Measurements from ENCODE around the gene MED25. TPM values are rescaled to one million over a fixed set of nuclear protein-coding genes. Genes with fewer than 3 reads are reported as not detected.

Gene MED25
- total RNA-seq, 1 experiment from 2014 or later, result 99.6 TPM

DNA sequence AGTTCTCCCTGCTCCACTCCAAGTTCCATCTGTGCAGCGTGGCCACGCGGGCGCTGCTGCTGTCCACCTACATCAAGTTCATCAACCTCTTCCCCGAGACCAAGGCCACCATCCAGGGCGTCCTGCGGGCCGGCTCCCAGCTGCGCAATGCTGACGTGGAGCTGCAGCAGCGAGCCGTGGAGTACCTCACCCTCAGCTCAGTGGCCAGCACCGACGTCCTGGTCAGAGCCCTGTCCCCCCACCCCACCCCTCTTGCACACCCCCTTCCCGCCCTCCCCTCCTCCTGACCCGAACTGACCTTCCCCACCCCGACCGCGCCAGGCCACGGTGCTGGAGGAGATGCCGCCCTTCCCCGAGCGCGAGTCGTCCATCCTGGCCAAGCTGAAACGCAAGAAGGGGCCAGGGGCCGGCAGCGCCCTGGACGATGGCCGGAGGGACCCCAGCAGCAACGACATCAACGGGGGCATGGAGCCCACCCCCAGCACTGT lies 16.6 kb upstream of the MED25 start:
- H3K27ac ChIP-seq, result no peak overlapping the region
- no peak for DNase-seq
- no peak overlapping the region for H3K4me3 ChIP-seq
- no TSS peak for BruUV-seq (replicated peaks)
- no peak overlapping the region for H3K4me2 ChIP-seq
- no peaks in the 10 kb centered on the region for H3K79me2 ChIP-seq (ENCODE audit: low read depth)
- no peaks in the 10 kb centered on the region for H3K4me1 ChIP-seq (replicated peaks; ENCODE audit: insufficient read depth)
- CTCF ChIA-PET, result no interaction called here
- peaks cover 18% of the 10 kb centered on the region; the same call in 1 of the 2 replicates for H3F3A ChIP-seq (ENCODE audit: insufficient read depth, low read depth)
- H2AFZ ChIP-seq, result no peak overlapping the region
- intact Hi-C loops (cut with micrococcal nuclease; ENCODE audit: unreplicated experiment), result no loop called here
- no peaks in the 10 kb centered on the region for H3K27me3 ChIP-seq (ENCODE audit: insufficient read depth, low read depth)
- H4K20me1 ChIP-seq (ENCODE audit: insufficient read depth), result no peaks in the 10 kb centered on the region; the same call in none of the 2 replicates
- H3K9me3 ChIP-seq (ENCODE audit: insufficient read depth, low read depth), result no peaks in the 10 kb centered on the region
- no peaks in the 10 kb centered on the region; the same call in 1 of the 2 replicates for H3K36me3 ChIP-seq (ENCODE audit: low read depth)
- no peaks in the 10 kb centered on the region for H3K9me2 ChIP-seq (ENCODE audit: insufficient read depth)
- POLR2A ChIA-PET (ENCODE audit: unreplicated experiment), result no interaction called here
- TF ChIP-seq, protein P1, sequence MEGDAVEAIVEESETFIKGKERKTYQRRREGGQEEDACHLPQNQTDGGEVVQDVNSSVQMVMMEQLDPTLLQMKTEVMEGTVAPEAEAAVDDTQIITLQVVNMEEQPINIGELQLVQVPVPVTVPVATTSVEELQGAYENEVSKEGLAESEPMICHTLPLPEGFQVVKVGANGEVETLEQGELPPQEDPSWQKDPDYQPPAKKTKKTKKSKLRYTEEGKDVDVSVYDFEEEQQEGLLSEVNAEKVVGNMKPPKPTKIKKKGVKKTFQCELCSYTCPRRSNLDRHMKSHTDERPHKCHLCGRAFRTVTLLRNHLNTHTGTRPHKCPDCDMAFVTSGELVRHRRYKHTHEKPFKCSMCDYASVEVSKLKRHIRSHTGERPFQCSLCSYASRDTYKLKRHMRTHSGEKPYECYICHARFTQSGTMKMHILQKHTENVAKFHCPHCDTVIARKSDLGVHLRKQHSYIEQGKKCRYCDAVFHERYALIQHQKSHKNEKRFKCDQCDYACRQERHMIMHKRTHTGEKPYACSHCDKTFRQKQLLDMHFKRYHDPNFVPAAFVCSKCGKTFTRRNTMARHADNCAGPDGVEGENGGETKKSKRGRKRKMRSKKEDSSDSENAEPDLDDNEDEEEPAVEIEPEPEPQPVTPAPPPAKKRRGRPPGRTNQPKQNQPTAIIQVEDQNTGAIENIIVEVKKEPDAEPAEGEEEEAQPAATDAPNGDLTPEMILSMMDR (conservative IDR thresholded peaks at IDR 0.05), result no peak
- no peak for TF ChIP-seq EZH2 (IDR thresholded peaks at IDR 0.05; ENCODE audit: low read depth)

DNA sequence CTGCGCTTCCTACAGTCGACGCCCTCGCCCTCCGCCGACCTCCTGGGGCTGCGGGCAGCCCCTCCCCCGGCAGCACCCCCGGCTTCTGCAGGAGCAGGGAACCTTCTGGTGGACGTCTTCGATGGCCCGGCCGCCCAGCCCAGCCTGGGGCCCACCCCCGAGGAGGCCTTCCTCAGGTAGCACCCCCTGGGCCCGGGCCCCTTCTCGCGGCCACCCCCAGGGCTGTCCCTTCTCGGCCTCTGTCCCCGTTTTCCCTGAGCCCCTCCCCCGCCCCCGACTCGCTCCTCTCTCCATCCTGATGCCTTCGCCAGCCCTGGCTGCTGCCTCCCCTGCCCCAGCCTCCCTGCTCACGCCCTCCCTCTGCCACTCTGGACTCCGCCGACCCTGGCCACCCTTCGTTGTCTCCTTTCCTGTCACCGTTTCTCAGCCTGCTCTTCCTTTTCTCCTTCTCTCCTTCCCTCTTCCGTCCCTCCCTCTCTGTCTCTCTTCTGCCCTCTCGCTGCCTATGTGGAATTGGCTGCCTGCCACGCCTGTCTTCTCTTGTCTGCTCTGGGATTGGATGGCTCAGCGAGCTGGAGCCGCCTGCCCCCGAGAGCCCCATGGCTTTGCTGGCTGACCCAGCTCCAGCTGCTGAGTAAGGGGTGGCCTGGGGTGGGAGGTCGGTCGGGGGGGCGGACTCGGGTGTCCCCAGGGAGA lies 16.0 kb upstream of the MED25 start:
- Histone ChIP-seq H3F3A (ENCODE audit: insufficient read depth, low read depth) (peaks cover 21% of the 10 kb centered on the region; the same call in 1 of the 2 replicates), H2AFZ (no peak overlapping the region), H3K9me3 (ENCODE audit: insufficient read depth, low read depth) (no peaks in the 10 kb centered on the region), H3K27ac (no peak overlapping the region), H4K20me1 (ENCODE audit: insufficient read depth) (no peaks in the 10 kb centered on the region; the same call in none of the 2 replicates), H3K27me3 (ENCODE audit: insufficient read depth, low read depth) (no peaks in the 10 kb centered on the region), H3K79me2 (ENCODE audit: low read depth) (no peaks in the 10 kb centered on the region), H3K4me2 (no peak overlapping the region), H3K4me1 (replicated peaks; ENCODE audit: insufficient read depth) (no peaks in the 10 kb centered on the region), H3K36me3 (ENCODE audit: low read depth) (no peaks in the 10 kb centered on the region; the same call in 1 of the 2 replicates), H3K4me3 (no peak overlapping the region), H3K9me2 (ENCODE audit: insufficient read depth) (no peaks in the 10 kb centered on the region)
- no peak for DNase-seq
- BruUV-seq (replicated peaks), result no TSS peak
- POLR2A ChIA-PET (ENCODE audit: unreplicated experiment), result no interaction called here
- CTCF ChIA-PET, result no interaction called here
- TF ChIP-seq, protein P1 (conservative IDR thresholded peaks at IDR 0.05), result no peak
- TF ChIP-seq EZH2 (IDR thresholded peaks at IDR 0.05; ENCODE audit: low read depth), result no peak
- intact Hi-C loops (cut with micrococcal nuclease; ENCODE audit: unreplicated experiment), result no loop called here

DNA sequence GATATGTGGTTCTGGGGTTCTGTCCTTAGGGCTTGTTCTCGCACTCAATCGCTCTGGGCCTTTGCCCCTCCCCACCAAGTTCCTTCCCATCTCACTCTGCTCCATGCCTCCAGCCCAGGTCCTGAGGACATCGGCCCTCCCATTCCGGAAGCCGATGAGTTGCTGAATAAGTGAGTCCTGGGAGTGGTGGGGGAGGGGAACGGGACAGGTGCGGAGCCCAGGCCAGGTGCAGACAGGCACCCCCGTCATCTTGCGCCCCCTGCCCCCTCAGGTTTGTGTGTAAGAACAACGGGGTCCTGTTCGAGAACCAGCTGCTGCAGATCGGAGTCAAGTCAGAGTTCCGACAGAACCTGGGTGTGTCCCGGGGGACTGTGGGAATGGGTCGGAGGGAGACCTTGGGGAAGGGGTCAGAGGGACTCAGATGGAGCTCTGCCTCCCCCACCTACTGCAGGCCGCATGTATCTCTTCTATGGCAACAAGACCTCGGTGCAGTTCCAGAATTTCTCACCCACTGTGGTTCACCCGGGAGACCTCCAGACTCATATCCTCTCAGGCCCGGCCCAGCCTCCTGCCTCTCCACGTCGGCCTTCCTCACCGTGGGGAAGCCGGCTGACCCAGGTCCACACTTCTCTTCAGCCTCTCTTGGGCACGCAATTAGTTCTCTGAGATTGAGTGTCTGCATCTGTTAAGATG lies 15.1 kb upstream of the MED25 start:
- no peak overlapping the region for H3K27ac ChIP-seq
- H3K79me2 ChIP-seq (ENCODE audit: low read depth), result no peaks in the 10 kb centered on the region
- no peak overlapping the region for H3K4me2 ChIP-seq
- no peaks in the 10 kb centered on the region for H3K4me1 ChIP-seq (replicated peaks; ENCODE audit: insufficient read depth)
- H2AFZ ChIP-seq, result no peak overlapping the region
- no peaks in the 10 kb centered on the region for H3K9me2 ChIP-seq (ENCODE audit: insufficient read depth)
- no peaks in the 10 kb centered on the region for H3K9me3 ChIP-seq (ENCODE audit: insufficient read depth, low read depth)
- intact Hi-C loops (cut with micrococcal nuclease; ENCODE audit: unreplicated experiment), result no loop called here
- ChIA-PET CTCF (no interaction called here), POLR2A (ENCODE audit: unreplicated experiment) (no interaction called here)
- no peak overlapping the region for H3K4me3 ChIP-seq
- H4K20me1 ChIP-seq (ENCODE audit: insufficient read depth), result peaks cover under 1% of the 10 kb centered on the region
- TF ChIP-seq, protein P1 (conservative IDR thresholded peaks at IDR 0.05), result no peak
- no peak for TF ChIP-seq EZH2 (IDR thresholded peaks at IDR 0.05; ENCODE audit: low read depth)
- H3F3A ChIP-seq (ENCODE audit: insufficient read depth, low read depth), result peaks cover 29% of the 10 kb centered on the region; the same call in 1 of the 2 replicates
- H3K36me3 ChIP-seq (ENCODE audit: low read depth), result no peaks in the 10 kb centered on the region
- DNase-seq, result no peak
- no TSS peak for BruUV-seq (replicated peaks)
- no peaks in the 10 kb centered on the region for H3K27me3 ChIP-seq (ENCODE audit: insufficient read depth, low read depth)
